GM21515 (cell line): ENCODE data around the gene GLYATL1B.
"Not testable (repeated sequence)": the region's sequence is repeated elsewhere in the genome, so short reads cannot be mapped to it uniquely, and the experiment has no call there.

Experiments
- ATAC-seq: cut with Tn5 transposase; IDR thresholded peaks from one replicate; pipeline ENCODE4 v1.9.1; 2021; ENCODE audit not compliant: unreplicated experiment

GLYATL1B gene

GRCh38 chr11:59086007-59086406, at the start of gene GLYATL1B:
GLYATL1B (plus strand) TSS chr11:59086307; CDS start chr11:59086307, 0 bp downstream.
- ATAC-seq: not testable (repeated sequence)

GRCh38 chr11:59036542-59036941, 49.6 kb upstream of the GLYATL1B start:
- ATAC-seq: not testable (repeated sequence)

- ATAC-seq: not testable (repeated sequence)
Measured at GRCh38 chr11:59037434-59037833, 48.7 kb upstream of the GLYATL1B start.

- ATAC-seq: no peak
Measured at GRCh38 chr11:59040607-59041006, 45.5 kb upstream of the GLYATL1B start.

- peak; percentile 68 for ATAC-seq
Measured at GRCh38 chr11:59051383-59051782, 34.7 kb upstream of the GLYATL1B start.

GRCh38 chr11:59052355-59052754, 33.8 kb upstream of the GLYATL1B start:
- ATAC-seq: not testable (repeated sequence)

GRCh38 chr11:59053387-59053786, 32.7 kb upstream of the GLYATL1B start:
- no peak for ATAC-seq

GRCh38 chr11:59058120-59059033, 27.7 kb upstream of the GLYATL1B start:
- peak; percentile 91 for ATAC-seq

GRCh38 chr11:59060096-59060495, 26.0 kb upstream of the GLYATL1B start:
- not testable (repeated sequence) for ATAC-seq

GRCh38 chr11:59062602-59063529, 23.2 kb upstream of the GLYATL1B start:
- no peak for ATAC-seq

- peak; percentile 70 for ATAC-seq
Measured at GRCh38 chr11:59063996-59064727, 21.9 kb upstream of the GLYATL1B start.

GRCh38 chr11:59069087-59069486, 17.0 kb upstream of the GLYATL1B start:
- ATAC-seq: no peak

- peak; percentile 82 for ATAC-seq
Measured at GRCh38 chr11:59076876-59077571, 9.1 kb upstream of the GLYATL1B start.

GRCh38 chr11:59078435-59078834, 7.7 kb upstream of the GLYATL1B start:
- ATAC-seq: no peak

GRCh38 chr11:59079086-59079485, 7.0 kb upstream of the GLYATL1B start:
- no peak for ATAC-seq

GRCh38 chr11:59080421-59080820, 5.7 kb upstream of the GLYATL1B start:
- not testable (repeated sequence) for ATAC-seq

GRCh38 chr11:59081430-59082020, 4.6 kb upstream of the GLYATL1B start:
- ATAC-seq: not testable (repeated sequence)

- no peak for ATAC-seq
Measured at GRCh38 chr11:59088162-59088561, 2.1 kb downstream of the GLYATL1B start.

- ATAC-seq: not testable (repeated sequence)
Measured at GRCh38 chr11:59093576-59093975, 7.5 kb downstream of the GLYATL1B start.

- peak; percentile 68 for ATAC-seq
Measured at GRCh38 chr11:59095225-59095624, 9.1 kb downstream of the GLYATL1B start.
